ENCODE measurements around the gene ZNF668. TPM values are rescaled to one million over a fixed set of nuclear protein-coding genes. Genes with fewer than 3 reads are reported as not detected.
A peak's percentile ranks its signal among the peaks of the same experiment; 100 is the strongest.
"Not testable (repeated sequence)": the region's sequence is repeated elsewhere in the genome, so short reads cannot be mapped to it uniquely, and the experiment has no call there.

ZNF668 gene
- polyA plus RNA-seq, 1 donor, result 8.7 TPM

DNA sequence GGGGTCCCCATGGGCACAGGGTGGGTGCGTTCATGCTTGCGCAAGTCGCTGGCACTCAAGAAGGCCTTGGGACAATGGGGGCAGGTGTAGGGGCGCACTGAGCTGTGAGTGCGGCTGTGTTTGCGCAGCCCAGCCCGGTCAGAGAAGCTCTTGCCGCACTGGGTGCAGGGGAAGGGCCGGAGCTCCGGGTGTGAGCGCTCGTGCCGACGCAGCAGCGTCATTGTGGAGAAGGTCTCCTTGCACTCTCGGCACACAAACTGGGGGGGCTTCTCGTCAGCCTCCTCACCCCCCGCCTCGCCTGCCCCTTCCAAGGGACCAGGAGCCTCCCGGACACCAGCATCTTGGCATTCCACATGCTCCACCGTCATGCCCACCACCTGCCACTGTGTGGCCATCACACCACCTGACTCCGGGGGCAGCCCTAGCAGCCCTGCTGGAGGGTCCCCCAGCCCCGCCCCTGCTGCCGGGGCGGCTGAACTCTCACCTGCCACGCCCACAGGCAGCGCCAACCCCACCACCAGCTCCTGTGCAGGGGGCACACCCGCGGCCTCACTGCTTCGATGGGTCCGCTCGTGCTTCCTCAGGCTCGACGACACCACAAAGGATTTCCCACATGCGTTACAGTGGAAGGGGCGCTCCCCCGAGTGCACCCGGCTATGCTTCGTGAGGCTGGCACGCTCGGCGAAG lies 12.8 kb downstream of the ZNF668 start:
- DNase-seq (ENCODE audit: low read depth), result no peak

DNA sequence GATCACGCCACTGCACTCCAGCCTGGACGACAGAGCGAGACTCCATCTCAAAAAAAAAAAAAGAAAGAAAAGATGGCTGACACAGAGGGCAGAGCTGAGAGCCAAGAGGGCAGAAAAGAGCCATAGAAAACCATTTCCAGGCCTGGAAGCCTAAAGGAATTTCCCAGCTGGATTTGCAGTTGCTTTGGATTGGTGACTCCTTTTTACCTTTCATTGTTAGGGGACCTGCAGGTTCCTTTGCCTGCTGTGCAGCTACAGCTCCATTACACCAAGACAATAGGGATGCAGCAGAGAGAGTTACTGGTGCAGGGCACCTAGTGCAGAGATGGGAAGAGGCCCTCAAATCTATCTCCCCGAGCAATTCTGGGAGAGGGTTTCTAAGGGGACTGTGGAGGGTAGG lies 18.4 kb downstream of the ZNF668 start:
- DNase-seq (ENCODE audit: low read depth), result no peak

DNA sequence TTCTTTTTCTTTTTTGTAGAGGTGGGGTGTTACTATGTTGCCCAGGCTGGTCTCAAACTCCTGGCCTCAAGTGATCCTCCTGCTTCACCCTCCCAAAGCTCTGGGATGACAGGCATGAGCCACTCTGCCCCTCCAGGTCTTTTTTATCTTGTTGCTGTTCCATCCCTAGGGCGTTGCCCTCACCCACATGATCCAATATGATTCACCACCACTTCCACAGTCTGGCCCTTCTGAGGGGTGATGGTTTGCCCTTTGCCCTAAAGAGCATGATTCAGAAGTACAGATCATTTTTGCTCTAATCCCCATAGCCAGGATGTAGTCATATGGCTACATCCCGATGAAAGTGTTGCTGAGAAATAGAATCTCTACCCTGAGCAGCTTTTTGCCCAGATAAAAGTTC lies 21.9 kb downstream of the ZNF668 start:
- DNase-seq (ENCODE audit: low read depth), result no peak

DNA sequence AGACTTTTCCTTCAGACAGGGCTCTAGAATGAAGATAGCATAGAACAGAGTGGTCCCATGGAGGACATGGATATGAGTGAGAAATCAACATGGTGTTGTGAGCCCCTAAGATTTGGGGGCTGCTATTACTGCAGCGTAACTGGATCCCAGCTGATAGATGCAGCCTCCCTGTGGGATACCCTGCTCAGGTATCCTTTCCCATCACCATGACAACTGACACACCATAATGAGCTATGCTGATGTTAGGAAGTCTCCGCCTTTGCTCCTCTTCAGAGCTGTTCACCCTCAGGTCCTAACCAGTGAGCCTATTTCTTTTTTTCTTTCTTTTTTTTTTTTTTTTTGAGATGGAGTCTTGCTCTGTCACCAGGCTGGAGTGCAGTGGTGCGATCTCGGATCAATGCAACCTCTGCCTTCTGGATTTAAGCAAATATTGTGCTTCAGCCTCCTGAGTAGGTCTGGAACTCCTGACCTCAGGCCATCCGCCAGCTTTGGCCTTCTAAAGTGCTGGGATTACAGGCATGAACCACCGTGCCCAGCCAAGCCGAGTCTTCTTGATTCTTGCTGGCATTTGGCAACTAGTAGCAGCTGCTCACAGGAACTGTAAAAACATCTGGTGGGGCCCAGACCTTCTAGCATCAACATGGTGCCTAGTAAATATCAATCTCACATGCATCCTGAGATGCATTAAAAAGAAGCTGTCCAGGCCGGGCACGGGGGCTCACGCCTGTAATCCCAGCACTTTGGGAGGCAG lies 23.6 kb downstream of the ZNF668 start:
- no peak for DNase-seq (ENCODE audit: low read depth)

DNA sequence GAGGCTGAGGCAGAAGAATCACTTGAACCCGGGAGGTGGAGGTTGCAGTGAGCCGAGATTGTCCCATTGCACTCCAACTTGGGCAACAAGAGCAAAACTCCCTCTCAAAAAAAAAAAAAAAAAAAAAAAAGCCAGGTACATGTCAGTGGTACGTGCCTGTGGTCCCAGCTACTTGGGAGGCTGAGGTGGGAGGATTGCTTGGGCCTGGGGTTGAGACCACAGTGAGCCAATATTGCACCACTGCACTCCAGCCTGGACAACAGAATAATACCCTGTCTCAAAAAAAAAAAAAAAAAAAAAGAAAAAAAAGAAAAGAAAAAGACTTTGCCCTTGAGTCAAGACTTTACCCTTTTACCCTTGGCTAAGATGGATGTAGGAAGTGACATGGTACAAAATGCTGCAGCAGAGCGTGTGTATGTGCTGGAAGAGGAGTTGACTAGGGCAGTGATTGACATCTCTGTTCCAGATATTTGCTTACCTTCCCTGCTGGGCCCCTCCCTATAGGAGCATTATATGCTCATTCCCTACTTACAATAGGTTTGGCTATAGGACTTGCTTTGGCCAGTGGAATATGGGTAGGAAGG lies 30.1 kb downstream of the ZNF668 start:
- DNase-seq (ENCODE audit: low read depth), result no peak

DNA sequence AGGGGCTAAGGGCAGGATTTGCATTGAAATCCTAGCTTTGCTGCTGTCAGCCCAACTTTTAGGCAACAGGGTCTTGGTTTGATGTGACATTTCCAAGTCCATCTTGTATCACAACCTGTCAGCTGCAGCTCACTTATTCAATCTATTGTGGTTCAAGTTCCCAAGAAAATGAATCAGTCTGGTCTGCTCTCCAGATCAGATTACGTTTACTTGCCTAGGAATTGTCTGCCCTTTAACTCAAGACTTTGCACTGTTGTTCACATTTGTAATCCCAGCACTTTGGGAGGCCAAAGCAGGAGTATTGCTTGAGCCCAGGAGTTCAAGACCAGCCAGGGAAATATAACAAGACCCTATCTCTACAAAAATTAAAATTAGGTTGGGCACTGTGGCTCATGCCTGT lies 30.7 kb downstream of the ZNF668 start:
- no peak for DNase-seq (ENCODE audit: low read depth)

DNA sequence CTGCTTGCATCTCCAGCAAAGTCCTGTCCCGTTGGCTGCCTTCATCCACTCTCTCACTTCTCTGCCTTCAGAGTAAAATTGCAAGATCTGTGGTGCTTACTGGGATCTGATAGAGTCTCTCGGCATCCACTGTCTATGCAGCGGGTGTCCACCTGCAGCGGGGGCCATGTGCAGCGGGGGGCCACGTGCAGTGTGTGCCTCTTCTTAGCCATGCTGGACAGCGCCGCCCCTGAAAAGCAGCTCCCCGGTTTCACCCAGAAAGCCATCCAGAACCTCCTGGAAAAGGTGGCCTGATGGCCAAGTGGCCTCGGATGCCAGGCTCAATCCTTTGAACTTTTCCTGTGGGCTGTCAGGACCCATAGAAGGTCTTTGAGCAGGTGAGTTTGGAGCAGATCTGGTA lies 31.2 kb downstream of the ZNF668 start:
- DNase-seq (ENCODE audit: low read depth), result no peak

DNA sequence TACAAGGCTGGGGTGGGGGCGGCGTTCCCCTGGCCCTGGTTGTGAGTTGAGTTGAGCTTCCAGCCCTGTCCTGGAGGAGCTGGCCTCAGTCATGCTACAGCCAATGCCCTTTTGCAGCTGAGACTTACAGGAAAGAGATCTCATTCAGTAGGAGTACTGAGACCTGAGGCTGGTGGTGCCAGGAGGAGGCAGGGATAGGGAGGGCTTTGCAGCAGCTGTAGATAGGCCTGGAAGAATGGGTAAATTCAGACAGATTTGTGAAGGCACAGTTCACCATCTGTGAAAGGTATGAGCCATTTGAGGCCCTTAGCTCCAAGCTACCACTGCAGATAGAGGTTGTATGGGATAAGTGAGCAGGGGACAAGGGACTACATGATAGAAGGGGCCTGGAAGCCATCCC lies 35.0 kb downstream of the ZNF668 start:
- no peak for DNase-seq (ENCODE audit: low read depth)

DNA sequence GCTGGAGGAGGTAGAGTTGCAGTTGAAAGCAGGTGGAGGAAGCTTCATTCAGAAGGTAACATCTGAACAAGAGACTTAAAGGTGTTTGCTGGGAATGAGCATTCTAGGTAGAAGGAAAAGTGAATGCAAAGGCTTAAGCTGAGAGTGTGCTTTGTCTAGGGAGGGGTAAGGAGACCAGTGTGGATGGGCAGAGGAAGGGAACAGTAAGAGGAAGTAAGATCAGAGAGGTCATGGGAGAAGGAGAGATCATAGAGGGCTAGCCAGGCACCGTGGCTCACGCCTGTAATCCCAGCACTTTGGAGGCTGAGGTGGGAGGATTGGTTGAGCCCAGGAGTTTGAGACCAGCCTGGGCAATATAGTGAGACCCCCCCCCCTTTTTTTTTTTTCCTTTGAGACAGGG lies 37.3 kb downstream of the ZNF668 start:
- no peak for DNase-seq (ENCODE audit: low read depth)

DNA sequence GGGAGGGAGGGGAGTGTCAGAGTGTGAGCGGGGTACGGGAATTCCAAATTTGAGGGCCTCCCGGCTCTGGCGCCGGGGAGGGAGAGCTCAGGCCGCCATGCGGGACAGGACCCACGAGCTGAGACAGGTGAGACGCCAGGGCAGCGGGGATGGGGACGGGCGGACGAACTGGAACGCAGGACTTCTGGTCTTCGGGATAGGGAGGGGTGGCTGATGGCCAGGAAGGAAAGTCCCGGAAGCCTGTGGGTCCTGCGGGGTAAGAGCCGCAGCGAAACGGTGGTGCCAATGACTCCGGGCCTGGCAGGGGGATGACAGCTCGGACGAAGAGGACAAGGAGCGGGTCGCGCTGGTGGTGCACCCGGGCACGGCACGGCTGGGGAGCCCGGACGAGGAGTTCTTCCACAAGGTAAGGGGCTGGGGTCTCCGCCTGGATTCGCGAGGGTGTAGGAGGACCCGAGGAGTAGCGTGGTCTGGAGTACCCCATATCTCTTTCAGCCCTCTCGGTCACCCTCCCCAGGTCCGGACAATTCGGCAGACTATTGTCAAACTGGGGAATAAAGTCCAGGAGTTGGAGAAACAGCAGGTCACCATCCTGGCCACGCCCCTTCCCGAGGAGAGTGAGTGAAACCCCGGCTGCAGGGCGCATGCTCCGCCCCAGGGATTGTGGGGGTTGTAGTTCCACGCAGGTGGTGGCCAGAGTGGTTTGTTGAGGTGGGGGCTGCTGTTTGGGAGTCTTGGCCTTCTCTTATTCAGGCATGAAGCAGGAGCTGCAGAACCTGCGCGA lies 40.1 kb downstream of the ZNF668 start:
- DNase-seq (ENCODE audit: low read depth), result peak; percentile 78

DNA sequence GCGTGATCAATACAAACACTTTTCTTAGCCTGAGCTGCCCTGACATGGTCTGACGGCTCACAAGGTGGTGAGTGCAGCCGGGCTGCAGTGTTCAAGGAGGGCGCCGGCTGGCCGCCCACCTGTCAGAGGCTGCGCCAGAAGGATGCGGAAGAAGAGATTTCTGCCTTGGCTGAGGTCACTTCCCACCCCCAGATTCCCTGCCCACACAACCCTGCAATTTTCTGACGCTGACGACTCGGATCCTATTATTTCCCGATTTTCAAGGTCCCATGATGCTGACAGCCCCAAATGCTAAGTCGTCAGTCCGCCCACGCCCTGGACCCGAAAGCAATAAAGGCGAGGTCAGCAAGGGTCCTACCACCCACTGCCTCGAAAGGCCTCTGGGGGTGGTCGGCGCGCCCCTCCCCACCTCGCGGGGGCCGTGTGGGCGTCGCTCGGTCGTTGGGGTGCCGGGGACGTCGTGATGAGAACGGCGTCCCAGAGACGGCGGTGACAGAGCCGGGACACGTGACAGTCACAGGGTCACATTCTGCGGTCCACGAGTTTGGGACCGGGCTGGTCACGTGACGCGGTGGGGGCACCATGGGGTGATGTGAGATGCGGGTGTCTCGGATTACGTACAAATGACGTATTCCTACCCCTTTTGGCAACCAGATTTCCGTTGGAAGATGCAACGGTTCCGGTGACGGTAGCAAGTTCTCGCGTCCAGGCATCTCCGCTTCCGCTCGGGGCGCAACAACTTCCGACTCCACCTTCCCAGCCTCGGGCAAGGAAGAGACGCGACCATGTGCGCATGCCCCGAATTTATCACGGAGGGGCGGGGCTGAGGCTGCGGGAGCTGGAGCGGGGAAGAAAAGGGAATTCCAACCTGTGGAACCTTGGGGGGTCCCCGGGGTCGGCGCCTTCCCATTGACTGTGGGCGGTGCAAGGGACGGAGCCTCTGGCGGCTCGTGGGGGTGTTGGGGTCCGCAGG lies 41.0 kb downstream of the ZNF668 start, which contains the start of gene STX4:
Gene STX4, plus strand, starts transcription at position 823 of the 973 bp plus-strand sequence. CDS start 248 bp downstream, outside the sequence.
- DNase-seq (ENCODE audit: low read depth), result peak; percentile 96

DNA sequence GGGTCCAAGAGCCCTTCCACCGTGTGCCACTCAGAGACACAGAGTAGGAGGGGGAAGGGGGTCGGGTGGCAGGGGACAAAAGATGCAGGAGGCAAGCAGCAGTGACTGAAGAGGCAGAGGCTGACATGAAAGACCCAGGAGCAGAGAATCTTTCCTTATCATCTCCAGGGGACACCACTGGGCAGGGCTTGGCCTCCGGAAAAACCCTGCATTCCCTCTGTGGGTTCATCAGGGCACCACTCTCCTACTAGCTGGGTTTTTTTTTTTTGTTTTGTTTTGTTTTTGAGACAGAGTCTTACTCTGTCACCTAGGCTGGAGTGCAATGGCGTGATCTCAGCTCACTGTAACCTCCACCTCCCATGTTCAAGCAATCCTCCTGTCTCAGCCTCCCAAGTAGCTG lies 42.8 kb downstream of the ZNF668 start:
- DNase-seq (ENCODE audit: low read depth), result no peak

DNA sequence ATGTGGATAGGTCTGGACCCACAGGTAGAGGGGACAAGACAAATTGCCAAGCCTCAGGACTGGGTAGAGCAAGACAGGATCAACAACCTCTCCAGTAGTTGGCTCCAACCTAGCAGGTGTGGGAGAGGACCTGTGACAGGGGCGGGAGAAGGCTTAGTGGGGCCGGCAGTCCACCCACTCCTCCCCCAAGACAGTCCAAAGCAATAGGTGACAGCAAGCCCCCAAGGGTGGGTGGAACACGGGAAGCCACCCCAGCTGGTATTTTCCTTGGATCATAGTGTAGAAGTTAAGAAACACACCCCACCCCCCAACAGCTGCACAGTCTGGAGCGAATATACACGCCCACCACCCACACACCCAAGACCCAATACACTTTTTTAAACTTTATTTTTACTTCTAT lies 44.8 kb downstream of the ZNF668 start:
- DNase-seq (ENCODE audit: low read depth), result no peak

DNA sequence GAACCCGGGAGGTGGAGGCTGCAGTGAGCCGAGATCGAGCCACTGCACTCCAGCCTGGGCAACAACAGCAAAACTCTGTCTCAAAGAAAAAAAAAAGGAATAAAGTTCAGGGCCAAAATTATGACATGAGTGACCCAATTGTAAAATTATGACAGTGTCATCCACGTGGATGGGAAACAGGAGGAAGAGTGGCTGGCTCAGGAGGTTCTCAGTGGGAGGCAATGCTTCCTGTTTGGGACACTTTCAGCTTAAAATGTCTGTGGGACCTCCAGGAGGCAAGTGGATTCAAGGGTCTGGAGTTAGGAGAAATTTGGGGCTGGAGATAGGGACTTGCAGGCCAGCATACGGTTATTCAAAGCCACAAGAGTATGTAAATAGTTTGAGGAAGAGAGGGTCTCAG lies 48.7 kb downstream of the ZNF668 start:
- DNase-seq (ENCODE audit: low read depth), result no peak

DNA sequence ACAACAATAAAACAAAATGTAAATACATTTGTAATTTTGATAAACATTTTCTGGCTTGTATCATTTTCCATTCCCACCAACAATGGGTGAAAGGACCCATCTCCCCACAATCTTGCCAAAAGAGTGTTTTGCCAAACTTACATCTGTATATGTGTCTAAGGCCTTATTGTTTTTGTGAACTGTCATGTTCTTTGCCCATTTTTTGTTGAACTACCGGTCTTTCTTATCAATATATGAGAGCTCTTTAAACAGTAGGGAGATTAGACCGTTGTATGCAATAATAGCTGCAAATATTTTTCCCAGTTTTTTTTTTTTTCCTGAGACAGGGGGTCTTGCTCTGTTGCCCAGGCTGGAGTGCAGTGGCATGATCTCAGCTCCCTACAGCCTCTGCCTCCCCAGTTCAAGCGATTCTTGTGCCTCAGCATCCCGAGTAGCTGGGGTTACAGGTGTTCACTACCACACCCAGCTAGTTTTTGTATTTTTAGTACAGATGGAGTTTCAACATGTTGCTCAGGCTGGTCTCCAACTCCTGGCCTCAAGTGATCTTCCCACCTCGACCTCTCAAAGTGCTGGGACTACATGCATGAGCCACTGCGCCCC lies 50.3 kb downstream of the ZNF668 start:
- DNase-seq (ENCODE audit: low read depth), result no peak

DNA sequence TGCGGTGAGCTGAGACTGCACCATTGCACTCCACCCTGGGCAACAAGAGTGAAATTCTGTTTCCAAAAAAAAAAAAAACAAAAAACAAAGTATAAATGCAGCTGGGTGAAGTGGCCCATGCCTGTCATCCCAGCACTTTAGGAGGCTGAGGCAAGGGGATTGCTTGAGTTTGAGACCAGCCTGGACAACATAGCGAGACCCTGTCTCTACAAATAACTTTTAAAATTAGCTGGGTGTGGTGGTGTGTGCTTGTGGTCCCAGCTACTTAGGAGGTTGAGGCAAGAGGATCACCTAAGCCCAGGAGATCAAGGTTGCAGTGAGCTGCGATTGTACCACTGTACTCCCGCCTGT lies 50.8 kb downstream of the ZNF668 start:
- DNase-seq (ENCODE audit: low read depth), result no peak

DNA sequence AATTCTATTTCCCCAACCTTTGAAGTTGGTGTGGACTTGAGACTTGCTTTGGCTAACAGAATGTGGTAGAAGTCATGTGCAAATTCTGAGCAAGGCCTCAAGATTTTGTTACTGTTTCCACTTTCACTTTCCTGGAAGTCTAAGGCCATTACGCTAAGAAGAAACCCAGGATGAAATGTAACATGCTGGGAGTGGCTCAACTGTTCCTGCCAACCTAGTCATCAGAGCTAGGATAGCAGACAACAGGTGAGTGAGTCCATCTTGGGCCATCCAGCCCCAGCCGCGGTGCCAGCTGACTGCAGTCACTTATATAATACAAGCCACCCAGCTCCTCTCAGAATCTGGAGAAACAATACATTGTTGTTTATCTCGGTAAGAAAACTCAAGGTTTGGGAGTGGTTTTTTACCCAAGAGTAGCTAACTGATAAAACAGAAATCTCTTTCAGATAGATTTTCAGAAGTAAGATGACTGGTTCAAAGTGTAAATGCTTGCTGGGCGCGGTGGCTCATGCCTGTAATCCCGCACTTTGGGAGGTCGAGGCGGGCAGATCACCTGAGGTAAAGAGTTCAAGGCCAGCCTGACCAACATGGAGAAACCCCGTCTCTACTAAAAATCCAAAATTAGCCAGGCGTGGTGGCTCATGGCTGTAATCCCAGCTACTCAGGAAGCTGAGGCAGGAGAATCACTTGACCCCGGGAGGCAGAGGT lies 51.3 kb downstream of the ZNF668 start:
- DNase-seq (ENCODE audit: low read depth), result no peak

DNA sequence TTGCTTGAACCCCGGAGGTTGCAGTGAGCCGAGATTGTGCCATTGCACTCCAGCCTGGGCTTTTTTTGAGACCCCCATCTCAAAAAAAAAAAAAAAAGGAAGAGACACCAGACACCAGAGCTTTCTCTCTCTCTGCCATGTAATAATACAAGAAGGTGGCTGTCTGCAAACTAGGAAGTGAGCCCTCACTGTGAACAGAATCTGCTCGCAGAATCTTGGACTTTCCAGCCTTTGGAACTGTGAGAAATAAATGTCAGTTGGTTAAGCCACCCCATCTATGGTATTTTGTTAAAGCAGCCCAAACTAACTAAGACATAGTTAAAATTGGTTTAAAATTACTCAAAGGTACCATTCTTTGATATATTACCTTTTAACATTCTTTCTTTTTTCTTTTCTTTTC lies 53.5 kb downstream of the ZNF668 start:
- no peak for DNase-seq (ENCODE audit: low read depth)

DNA sequence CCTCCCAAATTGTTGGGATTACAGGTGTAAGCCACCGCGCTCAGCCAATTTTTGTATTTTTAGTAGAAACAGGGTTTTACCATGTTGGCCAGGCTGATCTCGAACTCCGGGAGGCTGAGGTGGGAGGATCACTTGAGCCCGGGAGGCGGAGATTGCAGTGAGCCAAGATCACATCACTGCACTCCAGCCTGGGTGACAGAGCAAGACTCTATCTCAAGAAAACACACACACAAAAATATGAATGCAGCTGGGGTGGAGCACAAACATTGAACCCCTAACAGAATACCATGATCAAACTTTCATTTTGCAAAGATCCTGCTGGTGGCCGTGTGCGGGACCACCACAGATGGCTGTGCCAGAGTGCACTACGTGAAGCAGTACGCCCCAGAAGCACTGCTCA lies 56.3 kb downstream of the ZNF668 start:
- DNase-seq (ENCODE audit: low read depth), result not testable (repeated sequence)

DNA sequence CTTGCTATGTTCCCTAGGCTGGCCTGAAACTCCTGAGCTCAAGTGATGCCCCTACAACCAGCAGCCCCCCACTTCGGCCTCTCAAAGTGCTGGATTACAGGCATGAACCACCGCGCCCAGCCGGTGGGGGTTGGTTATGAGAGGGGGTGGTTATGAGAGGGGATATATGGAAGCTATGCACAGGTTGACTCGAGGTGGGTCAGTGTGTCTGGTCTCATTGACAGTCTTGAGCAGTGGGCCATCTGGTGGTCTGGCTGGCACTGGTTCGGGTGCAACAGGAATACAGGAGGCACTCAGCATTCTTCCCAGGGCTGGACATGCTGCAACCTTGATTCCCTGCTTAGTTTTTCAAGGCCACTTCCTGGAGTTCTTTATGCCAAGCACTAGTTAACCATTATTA lies 58.0 kb downstream of the ZNF668 start:
- DNase-seq (ENCODE audit: low read depth), result no peak
